ENCODE measurements around the gene PSEN2. TPM values are rescaled to one million over a fixed set of nuclear protein-coding genes. Genes with fewer than 3 reads are reported as not detected.

Gene PSEN2
- total RNA-seq, 4 donors from 2014 or later: 14.9 to 28.5 (median 20.2) TPM

GRCh38 chr1:226865590-226865989 lies 4.8 kb upstream of the PSEN2 start:
- WGBS: 70% methylated on average over 4 of the region's 4 CpGs
- no peak for DNase-seq (ENCODE audit: low spot score in 2 of 2)

DNA sequence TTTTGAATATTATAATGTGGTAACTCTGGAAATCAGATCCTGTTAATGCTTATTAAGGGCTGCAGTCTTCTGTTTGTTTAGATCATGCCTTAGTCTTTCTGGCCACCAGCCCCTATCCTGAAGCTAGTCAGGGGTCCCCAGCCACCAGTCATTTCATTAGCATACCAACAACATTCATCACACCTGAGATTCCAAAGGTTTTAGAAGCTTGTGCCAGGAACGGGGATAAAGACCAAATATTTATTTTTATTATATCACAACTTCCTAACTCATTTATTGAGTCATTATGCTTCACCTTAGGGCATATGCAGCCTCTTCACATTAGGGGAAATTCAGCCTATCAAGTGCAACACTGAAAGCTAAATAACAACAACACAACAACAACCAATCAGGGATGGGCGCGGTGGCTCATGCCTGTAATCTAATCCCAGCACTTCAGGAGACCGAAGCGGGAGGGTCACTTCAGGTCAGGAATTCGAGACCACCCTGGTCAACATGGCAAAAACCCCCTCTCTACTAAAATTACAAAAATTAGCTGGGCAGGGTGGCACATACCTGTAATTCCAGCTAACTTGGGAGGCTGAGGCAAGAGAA lies 2.9 kb upstream of the PSEN2 start:
- no peaks in the 10 kb centered on the region for H3K27me3 ChIP-seq
- no peak for DNase-seq (ENCODE audit: low spot score in 2 of 2)
- peaks cover 33% of the 10 kb centered on the region for H3K4me1 ChIP-seq
- TF ChIP-seq EP300 (IDR thresholded peaks at IDR 0.05): no peak
- no peak for TF ChIP-seq CTCF (IDR thresholded peaks at IDR 0.05)
- no peak for TF ChIP-seq POLR2AphosphoS5 (IDR thresholded peaks at IDR 0.05)
- no peak for TF ChIP-seq POLR2A (IDR thresholded peaks at IDR 0.05)
- no peaks in the 10 kb centered on the region for H3K9me3 ChIP-seq
- no peaks in the 10 kb centered on the region for H3K36me3 ChIP-seq
- WGBS: 77% methylated on average over 6 of the region's 6 CpGs
- H3K27ac ChIP-seq: no peak overlapping the region
- H3K4me3 ChIP-seq: no peak overlapping the region

More at GRCh38 chr1:226865590-226865989, 4.8 kb upstream of the PSEN2 start:
- H3K4me3 ChIP-seq: no peak overlapping the region
- H3K27me3 ChIP-seq: no peaks in the 10 kb centered on the region
- H3K36me3 ChIP-seq: no peaks in the 10 kb centered on the region
- no peaks in the 10 kb centered on the region for H3K9me3 ChIP-seq
- H3K4me1 ChIP-seq: peaks cover 19% of the 10 kb centered on the region
- H3K27ac ChIP-seq: no peak overlapping the region
- TF ChIP-seq CTCF (IDR thresholded peaks at IDR 0.05): no peak
- no peak for TF ChIP-seq POLR2A (IDR thresholded peaks at IDR 0.05)
- no peak for TF ChIP-seq EP300 (IDR thresholded peaks at IDR 0.05)

- H3K27me3 ChIP-seq: no peaks in the 10 kb centered on the region
- no peak for DNase-seq (ENCODE audit: low spot score in 2 of 2)
- peaks cover 24% of the 10 kb centered on the region for H3K4me1 ChIP-seq
- H3K4me3 ChIP-seq: no peak overlapping the region
- no peak for TF ChIP-seq EP300 (IDR thresholded peaks at IDR 0.05)
- no peak for TF ChIP-seq POLR2A (IDR thresholded peaks at IDR 0.05)
- no peak for TF ChIP-seq CTCF (IDR thresholded peaks at IDR 0.05)
- TF ChIP-seq POLR2AphosphoS5 (IDR thresholded peaks at IDR 0.05): no peak
- WGBS: 100% methylated on average over 1 of the region's 1 CpG
- H3K36me3 ChIP-seq: no peaks in the 10 kb centered on the region
- H3K9me3 ChIP-seq: no peaks in the 10 kb centered on the region
- no peak overlapping the region for H3K27ac ChIP-seq
Observed at GRCh38 chr1:226868726-226869125, 1.7 kb upstream of the PSEN2 start.

- no peak for DNase-seq (ENCODE audit: low spot score in 2 of 2)
- no peak for TF ChIP-seq CTCF (IDR thresholded peaks at IDR 0.05)
- no peak for TF ChIP-seq EP300 (IDR thresholded peaks at IDR 0.05)
- no peak for TF ChIP-seq POLR2A (IDR thresholded peaks at IDR 0.05)
- TF ChIP-seq POLR2AphosphoS5 (IDR thresholded peaks at IDR 0.05): no peak
- WGBS: 22% methylated on average over 7 of the region's 7 CpGs
- Histone ChIP-seq H3K9me3 (no peaks in the 10 kb centered on the region), H3K4me1 (peaks cover 19% of the 10 kb centered on the region), H3K27ac (peak overlapping the region; percentile 73), H3K27me3 (no peaks in the 10 kb centered on the region), H3K36me3 (no peaks in the 10 kb centered on the region), H3K4me3 (peak overlapping the region; percentile 88)
Observed at GRCh38 chr1:226870026-226870400, 403 bp upstream of the PSEN2 start.

DNA sequence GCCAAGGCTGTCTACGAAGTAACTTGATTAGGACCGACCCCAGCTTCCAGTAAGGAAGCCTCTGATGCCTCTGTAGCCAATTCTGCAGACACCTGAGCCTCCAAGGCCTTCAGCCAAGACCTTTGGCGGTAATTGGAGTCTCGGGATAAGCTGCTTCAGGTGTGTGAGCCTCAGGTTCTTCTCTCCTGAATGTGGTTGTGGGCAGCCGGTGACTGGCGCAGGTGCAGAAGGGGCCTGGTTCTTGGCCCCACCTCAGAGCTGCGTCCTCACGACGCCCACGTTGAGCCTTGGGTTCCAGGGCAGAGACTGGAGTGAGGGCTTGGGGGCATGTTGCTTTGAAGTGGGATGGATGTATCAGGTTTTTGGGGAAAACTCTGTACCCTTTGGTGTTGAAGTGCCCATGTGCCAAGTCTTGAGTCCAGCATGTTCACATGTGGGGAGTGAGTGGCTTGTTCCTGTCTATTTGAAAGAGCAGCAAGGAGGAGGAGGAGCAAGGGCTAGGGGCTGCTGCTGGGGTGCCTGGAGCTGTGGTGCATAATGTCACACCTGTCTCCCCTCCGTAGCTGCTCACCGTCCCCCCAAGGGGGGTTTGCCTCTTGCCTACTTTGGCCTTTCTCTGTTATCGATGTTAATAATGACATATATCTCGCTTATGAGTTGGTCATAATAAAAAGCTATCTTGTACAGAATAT lies 1.4 kb downstream of the PSEN2 start:
- WGBS: 91% methylated on average over 14 of the region's 14 CpGs
- H3K27me3 ChIP-seq: no peaks in the 10 kb centered on the region
- H3K36me3 ChIP-seq: peaks cover 4% of the 10 kb centered on the region
- no peak for DNase-seq (ENCODE audit: low spot score in 2 of 2)
- no peak overlapping the region for H3K27ac ChIP-seq
- H3K9me3 ChIP-seq: no peaks in the 10 kb centered on the region
- TF ChIP-seq POLR2A (IDR thresholded peaks at IDR 0.05) (no peak), POLR2AphosphoS5 (IDR thresholded peaks at IDR 0.05) (no peak), CTCF (IDR thresholded peaks at IDR 0.05) (no peak), EP300 (IDR thresholded peaks at IDR 0.05) (no peak)
- peak overlapping the region; percentile 88 for H3K4me3 ChIP-seq
- peaks cover 19% of the 10 kb centered on the region for H3K4me1 ChIP-seq

Data from suprapubic skin (tissue), 4 donors.